Gastroesophageal sphincter (tissue), 3 donors: ENCODE measurements around the gene CDH22.

ENCODE experiments used
- CTCF ChIP-seq, 4 experiments: fragments of 200-600 bp in 2 of 4; fragments of 450-650 bp in 2 of 4; sonication (generic) in 1 of 4; IDR thresholded peaks; one replicate each; pipeline ENCODE4 v1.5.1; 2017 to 2019; ENCODE audit warnings: antibody characterized with exemption in 4 of 4, mild to moderate bottlenecking in 2 of 4, moderate library complexity in 2 of 4
- POLR2A ChIP-seq, 2 donors: fragments of 450-650 bp; IDR thresholded peaks; one replicate each; pipeline ENCODE4 v1.6.1; 2017; ENCODE audit warnings: antibody characterized with exemption in 2 of 2, mild to moderate bottlenecking in 2 of 2, moderate library complexity in 1 of 2

GRCh38 chr20:46299078-46299477 lies 9.2 kb downstream of the CDH22 start:
- TF ChIP-seq POLR2A (IDR thresholded peaks at IDR 0.05) (no peak), CTCF (IDR thresholded peaks at IDR 0.05) (no peak)
